HG02759 (cell line): ENCODE measurements around the gene TANGO2.

Experiments used
- ATAC-seq: cut with Tn5 transposase; IDR thresholded peaks from one replicate; pipeline ENCODE4 v1.9.1; 2021; ENCODE audit warnings: mild to moderate bottlenecking, moderate library complexity; ENCODE audit not compliant: unreplicated experiment

The TANGO2 gene

GRCh38 chr22:19982991-19983578 is 37.8 kb upstream of the TANGO2 start:
- no peak for ATAC-seq

GRCh38 chr22:19983741-19984140 is 37.2 kb upstream of the TANGO2 start:
- ATAC-seq = no peak

- ATAC-seq = no peak
Measured at GRCh38 chr22:19984201-19984753, 36.6 kb upstream of the TANGO2 start.

- ATAC-seq = no peak
Measured at GRCh38 chr22:19984851-19985811, 35.8 kb upstream of the TANGO2 start.

- ATAC-seq = no peak
Measured at GRCh38 chr22:19986011-19986409, 34.9 kb upstream of the TANGO2 start.

- ATAC-seq = peak; percentile 61
Measured at GRCh38 chr22:19986410-19987341, 34.2 kb upstream of the TANGO2 start.

GRCh38 chr22:19987394-19988306 is 33.3 kb upstream of the TANGO2 start:
- no peak for ATAC-seq

- no peak for ATAC-seq
Measured at GRCh38 chr22:19988331-19988808, 32.5 kb upstream of the TANGO2 start.

- ATAC-seq = no peak
Measured at GRCh38 chr22:19988965-19989724, 31.8 kb upstream of the TANGO2 start.

GRCh38 chr22:19989725-19990067 is 31.2 kb upstream of the TANGO2 start:
- no peak for ATAC-seq

GRCh38 chr22:19990188-19990587 is 30.7 kb upstream of the TANGO2 start:
- ATAC-seq = no peak

GRCh38 chr22:19990609-19991394 is 30.1 kb upstream of the TANGO2 start:
- no peak for ATAC-seq

GRCh38 chr22:19991395-19991644 is 29.6 kb upstream of the TANGO2 start:
- ATAC-seq = no peak

GRCh38 chr22:19991645-19992451 is 29.1 kb upstream of the TANGO2 start:
- no peak for ATAC-seq

GRCh38 chr22:19992481-19992911 is 28.4 kb upstream of the TANGO2 start:
- ATAC-seq = no peak

GRCh38 chr22:19992921-19993355 is 28.0 kb upstream of the TANGO2 start:
- ATAC-seq = no peak

GRCh38 chr22:19993926-19994325 is 27.0 kb upstream of the TANGO2 start:
- ATAC-seq = no peak
